OCI-LY7 (cell line): ENCODE results near the gene WEE1. TPM values are rescaled to one million over a fixed set of nuclear protein-coding genes. Genes with fewer than 3 reads are reported as not detected.
A peak's percentile ranks its signal among the peaks of the same experiment; 100 is the strongest.

ENCODE experiments used
- BruUV-seq: library from RNA; stranded (reverse); fragments of 400-500 nt; replicated peaks from 2 replicates; lab custom pipeline; 2021; lab: Mats Ljungman, UMichigan
- CTCF ChIA-PET: fragments of 300-600 bp; sonication (Branson Sonifier 250); formaldehyde crosslinking; loops from one replicate; lab custom pipeline; 2022; ENCODE audit warnings: antibody characterized with exemption; ENCODE audit not compliant: unreplicated experiment; lab: Charles Lee
- POLR2A ChIA-PET: fragments of 300-600 bp; sonication (Branson Sonifier 250); formaldehyde crosslinking; loops from one replicate; lab custom pipeline; 2022; ENCODE audit warnings: antibody characterized with exemption; lab: Charles Lee
- DNase-seq: peaks from one replicate; pipeline ENCODE4 v3.0.0-alpha.2; 2015; ENCODE audit warnings: low spot score
- H2AFZ ChIP-seq: fragments of 200-600 bp; sonication (generic), shearing (Covaris generic); 2 replicates; pipeline ENCODE4 v1.6.1; 2014; ENCODE audit warnings: mild to moderate bottlenecking, antibody characterized with exemption, low read length, moderate library complexity
- H3K27ac ChIP-seq: fragments of 200-600 bp; sonication (generic); 2 replicates; pipeline ENCODE4 v1.5.1; 2014; ENCODE audit warnings: mixed run types, low read depth, mild to moderate bottlenecking, moderate library complexity, low read length, inconsistent platforms; ENCODE audit not compliant: poor library complexity, severe bottlenecking
- H3K36me3 ChIP-seq: fragments of 200-600 bp; sonication (generic); 2 replicates; pipeline ENCODE4 v1.6.1; 2014; ENCODE audit warnings: mild to moderate bottlenecking, antibody characterized with exemption, low read length, moderate library complexity, mixed read lengths; ENCODE audit not compliant: insufficient read depth
- H3K4me1 ChIP-seq: fragments of 200-600 bp; sonication (generic); 2 replicates; pipeline ENCODE4 v1.5.1; 2014; ENCODE audit warnings: mild to moderate bottlenecking, low read length; ENCODE audit not compliant: insufficient read depth, poor library complexity, severe bottlenecking
- H3K4me2 ChIP-seq: fragments of 200-600 bp; sonication (generic); 2 replicates; pipeline ENCODE4 v1.6.1; 2014; ENCODE audit warnings: mild to moderate bottlenecking, low read length
- H3K4me3 ChIP-seq: fragments of 200-600 bp; sonication (generic); 2 replicates; pipeline ENCODE4 v1.5.1; 2014; ENCODE audit warnings: mild to moderate bottlenecking, low read depth, low read length; ENCODE audit not compliant: poor library complexity, severe bottlenecking
- H3K79me2 ChIP-seq: fragments of 200-600 bp; sonication (generic); 2 replicates; pipeline ENCODE4 v1.6.1; 2016; ENCODE audit warnings: low read depth, mild to moderate bottlenecking, low read length, moderate library complexity, mixed read lengths; ENCODE audit not compliant: insufficient read depth
- H3K9me2 ChIP-seq: fragments of 200-600 bp; sonication (generic); 2 replicates; pipeline ENCODE4 v1.6.1; 2016; ENCODE audit warnings: mild to moderate bottlenecking, low read length, mixed read lengths; ENCODE audit not compliant: insufficient read depth
- H3K9me3 ChIP-seq: fragments of 200-600 bp; sonication (generic); 2 replicates; pipeline ENCODE4 v1.6.1; 2014; ENCODE audit warnings: mild to moderate bottlenecking, mixed run types, low read length, mixed read lengths
- H4K20me1 ChIP-seq: fragments of 200-600 bp; sonication (generic); 2 replicates; pipeline ENCODE4 v1.6.1; 2014; ENCODE audit warnings: mild to moderate bottlenecking, antibody characterized with exemption, low read length, moderate library complexity, mixed read lengths; ENCODE audit not compliant: insufficient read depth
- EZH2phosphoT487 ChIP-seq: fragments of 200-600 bp; sonication (generic); IDR thresholded peaks from 2 replicates; pipeline ENCODE4 v1.6.1; 2018; ENCODE audit warnings: low read depth, borderline replicate concordance, mild to moderate bottlenecking, mixed run types, antibody characterized with exemption, low read length, moderate library complexity, mixed read lengths
- intact Hi-C: fragments of 100-400 bp; cut with micrococcal nuclease; formaldehyde crosslinking; loops from one replicate; pipeline ENCODE4 v1.10.0; 2022; ENCODE audit not compliant: unreplicated experiment
- total RNA-seq, 2 experiments: library from RNA; depleted of rRNA in 1 of 2; stranded (reverse); fragments of >200 nt in 1 of 2; shearing (Covaris generic) in 1 of 2; gene quantifications; 2 replicates each; pipeline ENCODE4 v1.2.3, GENCODE V29; 2014 to 2022
- TF ChIP-seq, protein P1 (sequence below): fragments of 200-600 bp; sonication (generic); conservative IDR thresholded peaks from 2 replicates; pipeline ENCODE4 v1.5.1; 2014; ENCODE audit warnings: mild to moderate bottlenecking, antibody characterized with exemption, low read length, moderate library complexity, mixed read lengths

The WEE1 gene
- total RNA-seq, 2 experiments from 2014 or later = 147 to 216 TPM

DNA sequence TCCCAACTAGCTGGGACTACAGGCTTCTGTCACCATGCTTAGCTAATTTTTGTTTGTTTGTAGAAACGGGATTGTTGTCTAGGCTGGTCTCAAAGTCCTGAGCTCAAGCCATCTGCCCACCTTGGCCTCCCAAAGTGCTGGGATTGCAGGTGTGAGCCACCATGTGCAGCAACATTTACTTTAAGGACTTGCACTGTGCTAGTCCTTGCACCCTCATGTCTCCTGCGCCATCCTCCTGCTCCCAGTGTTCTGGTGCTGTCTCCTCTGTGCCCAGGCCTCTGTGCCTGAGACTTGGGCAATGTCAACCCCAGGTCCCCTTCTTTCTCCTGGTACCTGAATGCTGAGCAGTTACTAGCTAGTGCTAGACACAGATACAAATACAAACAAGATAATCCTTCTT lies 26.7 kb downstream of the WEE1 start:
- no peaks in the 10 kb centered on the region for H3K36me3 ChIP-seq
- H3K9me3 ChIP-seq = no peaks in the 10 kb centered on the region
- H3K4me3 ChIP-seq = peak overlapping the region; percentile 74
- H3K9me2 ChIP-seq = no peaks in the 10 kb centered on the region
- peaks cover 96% of the 10 kb centered on the region for H3K4me1 ChIP-seq
- H2AFZ ChIP-seq = no peak overlapping the region
- TF ChIP-seq, protein P1, sequence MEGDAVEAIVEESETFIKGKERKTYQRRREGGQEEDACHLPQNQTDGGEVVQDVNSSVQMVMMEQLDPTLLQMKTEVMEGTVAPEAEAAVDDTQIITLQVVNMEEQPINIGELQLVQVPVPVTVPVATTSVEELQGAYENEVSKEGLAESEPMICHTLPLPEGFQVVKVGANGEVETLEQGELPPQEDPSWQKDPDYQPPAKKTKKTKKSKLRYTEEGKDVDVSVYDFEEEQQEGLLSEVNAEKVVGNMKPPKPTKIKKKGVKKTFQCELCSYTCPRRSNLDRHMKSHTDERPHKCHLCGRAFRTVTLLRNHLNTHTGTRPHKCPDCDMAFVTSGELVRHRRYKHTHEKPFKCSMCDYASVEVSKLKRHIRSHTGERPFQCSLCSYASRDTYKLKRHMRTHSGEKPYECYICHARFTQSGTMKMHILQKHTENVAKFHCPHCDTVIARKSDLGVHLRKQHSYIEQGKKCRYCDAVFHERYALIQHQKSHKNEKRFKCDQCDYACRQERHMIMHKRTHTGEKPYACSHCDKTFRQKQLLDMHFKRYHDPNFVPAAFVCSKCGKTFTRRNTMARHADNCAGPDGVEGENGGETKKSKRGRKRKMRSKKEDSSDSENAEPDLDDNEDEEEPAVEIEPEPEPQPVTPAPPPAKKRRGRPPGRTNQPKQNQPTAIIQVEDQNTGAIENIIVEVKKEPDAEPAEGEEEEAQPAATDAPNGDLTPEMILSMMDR = no peak
- TF ChIP-seq EZH2phosphoT487 = no peak
- POLR2A ChIA-PET = interaction anchor here (0.8 to 18.5 kb wide), 16 partner anchors 10 to 159 kb away, joined by 3 to 509 read pairs (median 6); partner anchors contain the start of genes WEE1 and ZNF143
- intact Hi-C loops = no loop called here
- no peaks in the 10 kb centered on the region for H4K20me1 ChIP-seq
- peaks cover 27% of the 10 kb centered on the region; the same call in 1 of the 2 replicates for H3K79me2 ChIP-seq
- peak overlapping the region; percentile 99 for H3K27ac ChIP-seq
- no TSS peak for BruUV-seq
- peak overlapping the region; percentile 95 for H3K4me2 ChIP-seq
- CTCF ChIA-PET = interaction anchor here (1.3 to 2.0 kb wide), 5 partner anchors 11 to 147 kb away, joined by 3 to 10 read pairs (median 6); partner anchors contain the start of gene WEE1
- DNase-seq = no peak

DNA sequence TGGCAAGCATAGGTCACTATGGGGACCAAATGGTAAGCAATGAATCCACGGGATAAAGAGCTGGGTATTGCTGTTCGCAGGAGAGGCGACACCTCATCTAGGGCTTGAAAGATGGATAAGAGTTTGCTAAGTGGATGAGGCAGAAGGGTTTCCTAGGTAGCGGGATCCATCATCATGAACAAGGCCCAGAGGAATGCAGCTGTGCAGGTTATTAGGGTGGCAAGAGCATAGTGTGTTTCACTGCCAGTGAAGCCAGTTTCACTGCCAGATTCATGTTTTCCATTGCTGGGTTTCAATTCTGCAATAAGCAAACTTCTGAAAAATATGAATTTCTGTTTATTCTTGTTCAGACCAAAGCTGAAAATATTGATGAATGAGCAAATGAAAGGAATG lies 27.2 kb downstream of the WEE1 start:
- H4K20me1 ChIP-seq = no peaks in the 10 kb centered on the region
- TF ChIP-seq, protein P1 = no peak
- no peak for TF ChIP-seq EZH2phosphoT487
- H3K27ac ChIP-seq = peak overlapping the region; percentile 99
- peak; percentile 72 for DNase-seq
- H3K4me1 ChIP-seq = peaks cover 96% of the 10 kb centered on the region
- ChIA-PET CTCF (interaction anchor here (0.8 to 2.0 kb wide), 9 partner anchors 11 to 147 kb away, joined by 3 to 10 read pairs (median 5); partner anchors contain the start of gene WEE1), POLR2A (interaction anchor here (0.6 to 18.5 kb wide), 24 partner anchors 8 to 285 kb away, joined by 3 to 509 read pairs (median 7); partner anchors contain the start of genes WEE1 and ZNF143)
- H3K9me3 ChIP-seq = no peaks in the 10 kb centered on the region
- H3K79me2 ChIP-seq = peaks cover 27% of the 10 kb centered on the region; the same call in 1 of the 2 replicates
- no peak overlapping the region for H2AFZ ChIP-seq
- peak overlapping the region; percentile 74 for H3K4me3 ChIP-seq
- intact Hi-C loops = loop anchor here (1.0 kb wide), 1 partner anchor 23 kb away; no protein-coding TSS in a partner anchor
- H3K36me3 ChIP-seq = no peaks in the 10 kb centered on the region
- H3K9me2 ChIP-seq = no peaks in the 10 kb centered on the region
- BruUV-seq = TSS peak; percentile 89
- H3K4me2 ChIP-seq = peak overlapping the region; percentile 95
